Right atrium auricular region (tissue), 2 donors: ENCODE measurements around the gene DOK3. TPM values are rescaled to one million over a fixed set of nuclear protein-coding genes. Genes with fewer than 3 reads are reported as not detected.
A peak's percentile ranks its signal among the peaks of the same experiment; 100 is the strongest.

Source experiments
- DNase-seq: peaks from one replicate; pipeline ENCODE4 v3.0.0-alpha.2; 2019; ENCODE audit warnings: low spot score
- H3K27ac ChIP-seq, 2 donors: fragments of 200-600 bp; sonication (generic); 1 replicate in 1 of 2; 2 replicates in 1 of 2; pipeline ENCODE4 v1.5.1; 2016 to 2019
- H3K27me3 ChIP-seq, 2 donors: fragments of 200-600 bp; sonication (generic); one replicate each; pipeline versions ENCODE4 v1.5.1 to v1.6.0; 2017 to 2019
- H3K36me3 ChIP-seq: fragments of 200-600 bp; sonication (generic); one replicate; pipeline ENCODE4 v1.5.1; 2016
- H3K4me1 ChIP-seq, 2 donors: fragments of 200-600 bp; sonication (generic); one replicate each; pipeline versions ENCODE4 v1.5.1 to v1.6.0; 2017 to 2019
- H3K4me3 ChIP-seq, 2 donors: fragments of 200-600 bp; sonication (generic); 1 replicate in 1 of 2; 2 replicates in 1 of 2; pipeline ENCODE4 v1.5.1; 2017 to 2019; ENCODE audit warnings: mild to moderate bottlenecking in 1 of 2, moderate library complexity in 1 of 2
- H3K9me3 ChIP-seq, 2 donors: fragments of 200-600 bp; sonication (generic); one replicate each; pipeline ENCODE4 v1.5.1; 2019
- total RNA-seq, 2 donors: library from RNA; depleted of rRNA; stranded (reverse); fragments of >200 nt; gene quantifications; one replicate each; pipeline ENCODE4 v1.1.0, GENCODE V29; 2016
- TF ChIP-seq, protein P1 (sequence below), 2 donors: fragments of 200-600 bp; sonication (generic); IDR thresholded peaks; one replicate each; pipeline ENCODE4 v1.5.1; 2019; ENCODE audit warnings: antibody characterized with exemption in 2 of 2

Gene DOK3
- total RNA-seq, 2 donors from 2014 or later: 1.6 to 2.6 TPM

DNA sequence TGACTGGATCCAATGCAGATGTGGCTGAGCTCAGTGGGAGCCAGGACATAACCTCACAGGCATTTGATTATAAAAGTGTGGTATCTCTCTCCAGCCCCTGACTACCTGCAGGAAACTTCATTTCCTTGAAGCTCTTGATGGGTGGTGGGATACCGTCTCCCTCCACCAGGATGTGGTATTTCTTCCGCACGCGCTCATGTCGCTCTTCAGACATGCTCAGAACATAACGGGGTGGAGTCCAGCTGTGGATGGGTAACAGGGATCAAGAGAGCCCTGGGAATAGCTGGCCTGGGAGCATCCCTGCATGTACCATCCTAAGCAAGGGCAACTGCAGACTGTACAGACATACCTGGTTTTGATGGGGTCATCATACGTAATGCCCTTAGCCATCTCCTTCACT lies 6.0 kb upstream of the DOK3 start:
- Histone ChIP-seq H3K27me3 (no peaks in the 10 kb centered on the region), H3K27ac (no peak overlapping the region), H3K9me3 (no peaks in the 10 kb centered on the region), H3K4me3 (peak overlapping the region in 1 of 2 donors; percentile 83), H3K36me3 (peaks cover 66% of the 10 kb centered on the region), H3K4me1 (peaks cover 0 to 22% of the 10 kb centered on the region in 2 donors)
- no peak for DNase-seq
- TF ChIP-seq, protein P1, sequence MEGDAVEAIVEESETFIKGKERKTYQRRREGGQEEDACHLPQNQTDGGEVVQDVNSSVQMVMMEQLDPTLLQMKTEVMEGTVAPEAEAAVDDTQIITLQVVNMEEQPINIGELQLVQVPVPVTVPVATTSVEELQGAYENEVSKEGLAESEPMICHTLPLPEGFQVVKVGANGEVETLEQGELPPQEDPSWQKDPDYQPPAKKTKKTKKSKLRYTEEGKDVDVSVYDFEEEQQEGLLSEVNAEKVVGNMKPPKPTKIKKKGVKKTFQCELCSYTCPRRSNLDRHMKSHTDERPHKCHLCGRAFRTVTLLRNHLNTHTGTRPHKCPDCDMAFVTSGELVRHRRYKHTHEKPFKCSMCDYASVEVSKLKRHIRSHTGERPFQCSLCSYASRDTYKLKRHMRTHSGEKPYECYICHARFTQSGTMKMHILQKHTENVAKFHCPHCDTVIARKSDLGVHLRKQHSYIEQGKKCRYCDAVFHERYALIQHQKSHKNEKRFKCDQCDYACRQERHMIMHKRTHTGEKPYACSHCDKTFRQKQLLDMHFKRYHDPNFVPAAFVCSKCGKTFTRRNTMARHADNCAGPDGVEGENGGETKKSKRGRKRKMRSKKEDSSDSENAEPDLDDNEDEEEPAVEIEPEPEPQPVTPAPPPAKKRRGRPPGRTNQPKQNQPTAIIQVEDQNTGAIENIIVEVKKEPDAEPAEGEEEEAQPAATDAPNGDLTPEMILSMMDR (IDR thresholded peaks at IDR 0.05): no peak

DNA sequence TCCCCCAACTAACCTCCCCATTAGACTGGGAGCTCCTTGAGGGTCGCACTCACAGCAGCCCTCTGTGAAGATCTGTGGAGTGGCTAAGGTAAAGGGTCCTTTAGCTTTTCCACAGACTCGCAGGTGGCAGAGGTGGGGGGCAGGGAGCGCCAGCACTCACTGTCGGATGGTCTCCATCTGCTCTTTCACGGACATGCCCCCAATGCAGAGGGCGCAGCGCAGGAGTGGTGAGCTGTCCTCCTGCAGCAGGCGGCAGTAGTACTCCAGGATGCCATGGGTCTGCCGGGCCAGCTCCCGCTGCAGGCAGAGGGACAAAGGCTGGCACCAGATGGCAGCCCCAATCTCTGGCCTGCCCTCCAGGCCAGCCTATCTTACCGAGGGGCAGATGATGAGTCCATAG lies 4.9 kb upstream of the DOK3 start:
- Histone ChIP-seq H3K9me3 (no peaks in the 10 kb centered on the region), H3K27ac (no peak overlapping the region), H3K4me1 (peaks cover 0 to 29% of the 10 kb centered on the region in 2 donors), H3K27me3 (no peaks in the 10 kb centered on the region), H3K4me3 (no peak overlapping the region), H3K36me3 (peaks cover 55% of the 10 kb centered on the region)
- no peak for DNase-seq
- TF ChIP-seq, protein P1 (IDR thresholded peaks at IDR 0.05): no peak

DNA sequence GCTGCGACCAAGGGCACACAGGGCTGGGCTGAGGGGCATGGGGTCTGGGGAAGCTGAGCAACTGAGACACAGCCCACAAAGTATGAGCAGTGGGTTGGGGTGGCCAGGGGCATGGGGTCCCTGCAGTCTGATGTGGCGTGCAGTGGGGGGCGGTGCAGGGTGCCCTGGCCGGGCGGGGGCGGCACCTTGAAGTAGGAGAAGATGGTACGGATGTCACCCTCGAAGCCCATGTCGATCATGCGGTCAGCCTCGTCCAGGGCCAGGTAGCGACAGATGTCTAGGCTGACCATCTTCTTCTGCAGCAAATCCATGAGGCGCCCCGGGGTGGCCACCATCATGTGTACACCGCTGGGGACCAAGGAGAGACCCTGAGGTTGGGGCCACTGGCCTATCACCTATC lies 3.9 kb upstream of the DOK3 start:
- TF ChIP-seq, protein P1 (IDR thresholded peaks at IDR 0.05): no peak
- no peaks in the 10 kb centered on the region for H3K27me3 ChIP-seq
- no peak overlapping the region for H3K27ac ChIP-seq
- no peaks in the 10 kb centered on the region for H3K9me3 ChIP-seq
- H3K4me1 ChIP-seq: peaks cover 0 to 27% of the 10 kb centered on the region in 2 donors
- no peak for DNase-seq
- H3K36me3 ChIP-seq: peaks cover 52% of the 10 kb centered on the region
- H3K4me3 ChIP-seq: no peak overlapping the region

DNA sequence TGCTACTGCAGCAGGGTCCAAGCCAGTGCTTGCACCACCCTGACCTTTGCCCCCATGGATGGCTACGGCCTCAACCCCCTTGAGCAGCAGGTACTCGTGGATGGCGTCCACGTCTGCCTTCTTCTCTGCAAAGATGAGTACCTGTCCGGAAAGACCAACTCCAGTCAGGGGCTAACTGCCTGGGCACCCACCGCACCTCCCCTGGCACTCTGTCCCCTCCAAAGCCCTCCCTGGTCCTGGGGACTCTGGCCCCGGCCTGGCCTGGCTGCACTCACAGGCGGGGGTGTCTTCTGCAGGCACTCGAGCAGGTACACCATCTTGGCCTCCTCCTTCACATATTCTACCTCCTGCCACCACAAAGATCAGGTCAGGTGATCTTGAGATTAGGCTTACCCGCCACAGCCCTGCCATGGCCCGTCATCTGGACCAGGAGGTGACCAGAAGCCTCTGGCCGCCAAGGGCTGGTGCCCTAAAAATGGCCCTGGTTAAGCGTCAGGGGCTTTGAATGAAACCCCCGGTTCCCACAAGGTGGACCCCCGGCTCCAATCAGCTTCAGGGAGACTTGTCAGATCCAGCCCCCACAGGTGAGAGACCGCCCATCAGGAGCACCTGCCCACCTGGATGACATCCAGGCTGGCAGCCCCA lies 3.2 kb upstream of the DOK3 start:
- TF ChIP-seq, protein P1 (IDR thresholded peaks at IDR 0.05): no peak
- DNase-seq: no peak
- H3K4me1 ChIP-seq: peaks cover 0 to 27% of the 10 kb centered on the region in 2 donors
- no peaks in the 10 kb centered on the region for H3K27me3 ChIP-seq
- H3K4me3 ChIP-seq: no peak overlapping the region
- no peak overlapping the region for H3K27ac ChIP-seq
- H3K9me3 ChIP-seq: no peaks in the 10 kb centered on the region
- peaks cover 52% of the 10 kb centered on the region for H3K36me3 ChIP-seq

DNA sequence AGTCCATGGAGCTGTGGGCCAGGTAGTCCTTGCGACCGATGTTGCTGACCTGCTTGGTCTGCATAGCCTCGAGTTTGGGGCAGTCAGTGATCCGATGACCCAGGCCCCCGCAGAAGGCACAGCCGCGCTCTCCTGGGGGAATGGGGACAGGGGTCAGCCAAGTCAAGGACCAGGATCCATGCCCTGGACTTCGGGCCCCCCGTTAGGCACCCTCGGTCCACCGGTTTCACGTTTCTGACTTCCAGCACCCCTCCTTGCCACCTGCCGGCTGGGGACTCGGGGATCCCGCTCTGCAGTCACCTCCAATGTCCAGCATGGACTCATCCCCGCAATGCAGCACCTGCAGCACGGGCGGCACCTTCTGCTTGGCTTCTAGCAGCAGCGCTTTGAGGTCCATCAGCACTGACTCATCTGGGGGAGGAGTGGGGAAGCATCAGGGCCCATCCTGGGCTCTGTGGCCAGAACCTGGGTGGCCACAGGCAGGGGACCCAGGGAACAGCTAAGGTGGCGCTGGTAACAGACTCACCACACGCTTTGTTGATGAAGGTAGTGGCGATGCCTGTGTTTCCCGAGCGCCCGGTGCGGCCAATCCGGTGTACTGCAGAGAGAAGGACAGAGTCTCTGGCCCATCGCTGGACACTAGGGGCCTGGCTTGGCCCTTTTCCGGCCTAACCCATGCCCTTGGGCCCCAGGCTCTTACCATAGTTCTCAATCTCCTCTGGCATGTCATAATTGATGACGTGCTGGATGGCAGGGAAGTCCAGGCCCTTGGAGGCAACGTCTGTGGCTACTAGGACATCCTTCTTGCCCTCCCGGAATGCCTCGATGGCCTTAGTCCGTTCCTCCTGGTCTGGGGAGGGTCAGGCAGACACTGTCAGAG lies 2.4 kb upstream of the DOK3 start:
- no peak overlapping the region for H3K4me3 ChIP-seq
- no peak for DNase-seq
- peaks cover 52% of the 10 kb centered on the region for H3K36me3 ChIP-seq
- peaks cover 0 to 24% of the 10 kb centered on the region in 2 donors for H3K4me1 ChIP-seq
- H3K27ac ChIP-seq: no peak overlapping the region
- TF ChIP-seq, protein P1 (IDR thresholded peaks at IDR 0.05): no peak
- no peaks in the 10 kb centered on the region for H3K27me3 ChIP-seq
- no peaks in the 10 kb centered on the region for H3K9me3 ChIP-seq
